ENCODE results near the gene AMBP. TPM values are rescaled to one million over a fixed set of nuclear protein-coding genes. Genes with fewer than 3 reads are reported as not detected.
A peak's percentile ranks its signal among the peaks of the same experiment; 100 is the strongest.

AMBP gene
- total RNA-seq, 2 donors from 2014 or later: 0.68 to 2.9 TPM

GRCh38 chr9:114092336-114092735 lies 14.2 kb upstream of the AMBP start:
- H3K27me3 Mint-ChIP-seq (ENCODE audit: insufficient read depth): peaks cover 15% of the 10 kb centered on the region
- WGBS, 2 experiments (ENCODE audit: insufficient coverage in 1 of 2, insufficient read length in 1 of 2): 93 to 100% methylated on average over 1 to 4 of the region's 4 CpGs
- H3K36me3 ChIP-seq (ENCODE audit: control insufficient read depth, insufficient read depth, low read length): no peaks in the 10 kb centered on the region
- TF ChIP-seq CTCF (conservative IDR thresholded peaks at IDR 0.05): no peak
- DNase-seq: peak; percentile 24
- H3K4me3 Mint-ChIP-seq: no peak overlapping the region
- H3K9ac ChIP-seq (ENCODE audit: extremely low read depth, low read length, poor library complexity, severe bottlenecking): no peak overlapping the region
- no peak overlapping the region for H3K27ac ChIP-seq (ENCODE audit: low read depth, low read length)
- no peaks in the 10 kb centered on the region for H3K4me1 ChIP-seq (ENCODE audit: control insufficient read depth, insufficient read depth, low read length)
- peaks cover 19% of the 10 kb centered on the region for H3K27me3 ChIP-seq (ENCODE audit: control insufficient read depth, insufficient read depth, low read length, poor library complexity, severe bottlenecking)
- no peak overlapping the region for H3K27ac Mint-ChIP-seq
- no peak overlapping the region for H3K4me3 ChIP-seq (ENCODE audit: low read length)
- no peaks in the 10 kb centered on the region for H3K9me3 ChIP-seq (ENCODE audit: control insufficient read depth, low read length)
- no peaks in the 10 kb centered on the region for H3K9me3 Mint-ChIP-seq
- peaks cover 6% of the 10 kb centered on the region for H3K36me3 Mint-ChIP-seq (ENCODE audit: low read depth)
- no peaks in the 10 kb centered on the region for H3K4me1 Mint-ChIP-seq

- H3K4me3 Mint-ChIP-seq: no peak overlapping the region
- 64 to 90% methylated on average over 2 to 8 of the region's 8 CpGs for WGBS, 2 experiments (ENCODE audit: insufficient coverage in 1 of 2, insufficient read length in 1 of 2)
- no peaks in the 10 kb centered on the region for H3K4me1 ChIP-seq (ENCODE audit: control insufficient read depth, insufficient read depth, low read length)
- peaks cover 11% of the 10 kb centered on the region for H3K27me3 Mint-ChIP-seq (ENCODE audit: insufficient read depth)
- no peak overlapping the region for H3K9ac ChIP-seq (ENCODE audit: extremely low read depth, low read length, poor library complexity, severe bottlenecking)
- no peak for TF ChIP-seq CTCF (conservative IDR thresholded peaks at IDR 0.05)
- no peak overlapping the region for H3K4me3 ChIP-seq (ENCODE audit: low read length)
- peak; percentile 28 for DNase-seq
- H3K27ac ChIP-seq (ENCODE audit: low read depth, low read length): no peak overlapping the region
- no peaks in the 10 kb centered on the region for H3K4me1 Mint-ChIP-seq
- no peaks in the 10 kb centered on the region for H3K9me3 Mint-ChIP-seq
- H3K27me3 ChIP-seq (ENCODE audit: control insufficient read depth, insufficient read depth, low read length, poor library complexity, severe bottlenecking): peaks cover 13% of the 10 kb centered on the region
- peaks cover 6% of the 10 kb centered on the region for H3K36me3 Mint-ChIP-seq (ENCODE audit: low read depth)
- no peaks in the 10 kb centered on the region for H3K36me3 ChIP-seq (ENCODE audit: control insufficient read depth, insufficient read depth, low read length)
- no peak overlapping the region for H3K27ac Mint-ChIP-seq
- no peaks in the 10 kb centered on the region for H3K9me3 ChIP-seq (ENCODE audit: control insufficient read depth, low read length)
Measured at GRCh38 chr9:114091711-114092110, 13.6 kb upstream of the AMBP start.

- H3K27ac ChIP-seq (ENCODE audit: low read depth, low read length): no peak overlapping the region
- no peak overlapping the region for H3K27ac Mint-ChIP-seq
Measured at GRCh38 chr9:114090798-114091197, 12.7 kb upstream of the AMBP start.

More at GRCh38 chr9:114090798-114091197, 12.7 kb upstream of the AMBP start:
- Histone ChIP-seq H3K36me3 (ENCODE audit: control insufficient read depth, insufficient read depth, low read length) (no peaks in the 10 kb centered on the region), H3K27me3 (ENCODE audit: control insufficient read depth, insufficient read depth, low read length, poor library complexity, severe bottlenecking) (peaks cover 5% of the 10 kb centered on the region), H3K4me1 (ENCODE audit: control insufficient read depth, insufficient read depth, low read length) (no peaks in the 10 kb centered on the region), H3K4me3 (ENCODE audit: low read length) (no peak overlapping the region), H3K9me3 (ENCODE audit: control insufficient read depth, low read length) (no peaks in the 10 kb centered on the region), H3K9ac (ENCODE audit: extremely low read depth, low read length, poor library complexity, severe bottlenecking) (no peak overlapping the region)
- H3K27me3 Mint-ChIP-seq (ENCODE audit: insufficient read depth): peaks cover 7% of the 10 kb centered on the region
- H3K4me3 Mint-ChIP-seq: no peak overlapping the region
- peak; percentile 22 for DNase-seq
- WGBS, 2 experiments (ENCODE audit: insufficient coverage in 1 of 2, insufficient read length in 1 of 2): 92% methylated on average over 3 of the region's 4 CpGs; no CpG with 5 or more reads in 1 of the 2 experiments
- no peaks in the 10 kb centered on the region for H3K9me3 Mint-ChIP-seq
- TF ChIP-seq CTCF (conservative IDR thresholded peaks at IDR 0.05): no peak
- H3K36me3 Mint-ChIP-seq (ENCODE audit: low read depth): peaks cover 6% of the 10 kb centered on the region
- H3K4me1 Mint-ChIP-seq: no peaks in the 10 kb centered on the region
